HEK293 (cell line): ENCODE measurements around the gene SAP25.
A peak's percentile ranks its signal among the peaks of the same experiment; 100 is the strongest.

Experiments
- ZFP3 ChIP-seq: fragments of 450-650 bp; formaldehyde crosslinking; IDR thresholded peaks from 2 replicates; pipeline ENCODE4 v1.5.1; 2016; ENCODE audit warnings: low read depth, missing biosample characterization, missing genetic modification characterization
- ZNF175 ChIP-seq: fragments of 450-650 bp; formaldehyde crosslinking; IDR thresholded peaks from 2 replicates; pipeline ENCODE4 v1.5.1; 2016; ENCODE audit warnings: missing biosample characterization, missing genetic modification characterization
- ZNF23 ChIP-seq: fragments of 450-650 bp; formaldehyde crosslinking; IDR thresholded peaks from 2 replicates; pipeline ENCODE4 v1.5.1; 2016; ENCODE audit warnings: missing biosample characterization, missing genetic modification characterization, borderline replicate concordance
- ZNF324 ChIP-seq: fragments of 450-650 bp; formaldehyde crosslinking; IDR thresholded peaks from 2 replicates; pipeline ENCODE4 v1.5.1; 2016; ENCODE audit warnings: missing biosample characterization, missing genetic modification characterization
- ZNF785 ChIP-seq: fragments of 450-650 bp; formaldehyde crosslinking; IDR thresholded peaks from 2 replicates; pipeline ENCODE4 v1.5.1; 2016; ENCODE audit warnings: missing biosample characterization, missing genetic modification characterization
- TF ChIP-seq, protein P1 (sequence below): fragments of 450-650 bp; formaldehyde crosslinking; IDR thresholded peaks from 2 replicates; pipeline ENCODE4 v1.5.1; 2016; ENCODE audit warnings: missing biosample characterization, missing genetic modification characterization
- TF ChIP-seq, protein P2 (sequence below): fragments of 450-650 bp; formaldehyde crosslinking; IDR thresholded peaks from 2 replicates; pipeline ENCODE4 v1.5.1; 2016; ENCODE audit warnings: missing biosample characterization, missing genetic modification characterization
- TF ChIP-seq, protein P3 (sequence below): fragments of 450-650 bp; formaldehyde crosslinking; IDR thresholded peaks from 2 replicates; pipeline ENCODE4 v1.5.1; 2016; ENCODE audit warnings: missing biosample characterization, missing genetic modification characterization
- TF ChIP-seq, protein P4 (sequence below): fragments of 450-650 bp; formaldehyde crosslinking; IDR thresholded peaks from 2 replicates; pipeline ENCODE4 v1.5.1; 2016; ENCODE audit warnings: missing biosample characterization, missing genetic modification characterization

DNA sequence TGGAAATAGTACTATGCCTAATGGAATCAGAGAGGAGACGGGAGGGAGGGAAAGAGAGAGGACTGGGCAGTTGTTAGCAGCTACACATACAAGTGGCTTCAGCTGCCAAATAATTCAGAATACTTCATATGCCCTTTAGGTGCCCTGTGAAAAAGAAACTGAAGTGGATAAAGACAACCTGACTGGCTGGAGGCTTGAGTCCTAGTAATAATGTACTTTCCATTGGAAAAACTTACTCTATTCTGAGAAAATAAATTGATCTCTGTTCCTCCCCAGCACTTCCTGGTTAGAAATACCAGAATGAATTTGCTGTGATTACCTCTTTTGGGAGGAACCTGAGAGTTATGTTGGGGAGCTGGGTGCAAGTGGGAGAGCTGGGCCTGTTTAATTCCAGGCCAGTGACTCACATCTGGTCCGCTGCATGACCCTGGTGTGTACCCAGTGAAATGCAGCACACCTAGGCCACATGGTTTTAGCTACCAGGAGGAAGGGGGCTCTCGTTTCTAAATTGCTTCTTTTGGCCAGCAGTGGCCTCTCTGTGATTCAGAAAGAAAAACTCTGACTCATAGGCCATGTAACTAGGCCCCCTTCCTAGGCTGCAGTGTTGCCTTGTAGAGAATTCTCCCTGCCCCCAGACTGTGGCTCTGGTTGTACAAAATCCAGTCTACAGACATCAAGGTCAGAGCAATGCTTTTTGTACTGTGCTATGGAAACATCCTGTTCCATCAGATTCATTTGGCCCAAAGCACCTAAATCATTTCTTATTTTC lies 28.2 kb downstream of the SAP25 start:
- no peak for TF ChIP-seq ZNF23 (tag by site-specific recombination)
- no peak for TF ChIP-seq ZNF175 (tag by site-specific recombination)
- TF ChIP-seq, protein P1, sequence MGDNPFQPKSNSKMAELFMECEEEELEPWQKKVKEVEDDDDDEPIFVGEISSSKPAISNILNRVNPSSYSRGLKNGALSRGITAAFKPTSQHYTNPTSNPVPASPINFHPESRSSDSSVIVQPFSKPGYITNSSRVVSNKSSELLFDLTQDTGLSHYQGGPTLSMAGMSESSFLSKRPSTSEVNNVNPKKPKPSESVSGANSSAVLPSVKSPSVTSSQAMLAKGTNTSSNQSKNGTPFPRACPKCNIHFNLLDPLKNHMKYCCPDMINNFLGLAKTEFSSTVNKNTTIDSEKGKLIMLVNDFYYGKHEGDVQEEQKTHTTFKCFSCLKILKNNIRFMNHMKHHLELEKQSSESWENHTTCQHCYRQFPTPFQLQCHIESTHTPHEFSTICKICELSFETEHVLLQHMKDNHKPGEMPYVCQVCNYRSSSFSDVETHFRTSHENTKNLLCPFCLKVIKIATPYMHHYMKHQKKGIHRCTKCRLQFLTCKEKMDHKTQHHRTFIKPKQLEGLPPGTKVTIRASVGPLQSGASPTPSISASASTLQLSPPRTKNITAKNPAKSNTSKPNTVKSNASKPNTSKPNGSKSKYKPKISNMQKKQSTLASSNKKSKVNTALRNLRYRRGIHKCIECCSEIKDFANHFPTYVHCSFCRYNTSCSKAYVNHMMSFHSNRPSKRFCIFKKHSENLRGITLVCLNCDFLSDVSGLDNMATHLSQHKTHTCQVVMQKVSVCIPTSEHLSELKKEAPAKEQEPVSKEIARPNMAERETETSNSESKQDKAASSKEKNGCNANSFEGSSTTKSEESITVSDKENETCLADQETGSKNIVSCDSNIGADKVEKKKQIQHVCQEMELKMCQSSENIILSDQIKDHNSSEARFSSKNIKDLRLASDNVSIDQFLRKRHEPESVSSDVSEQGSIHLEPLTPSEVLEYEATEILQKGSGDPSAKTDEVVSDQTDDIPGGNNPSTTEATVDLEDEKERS: no peak
- TF ChIP-seq, protein P2, sequence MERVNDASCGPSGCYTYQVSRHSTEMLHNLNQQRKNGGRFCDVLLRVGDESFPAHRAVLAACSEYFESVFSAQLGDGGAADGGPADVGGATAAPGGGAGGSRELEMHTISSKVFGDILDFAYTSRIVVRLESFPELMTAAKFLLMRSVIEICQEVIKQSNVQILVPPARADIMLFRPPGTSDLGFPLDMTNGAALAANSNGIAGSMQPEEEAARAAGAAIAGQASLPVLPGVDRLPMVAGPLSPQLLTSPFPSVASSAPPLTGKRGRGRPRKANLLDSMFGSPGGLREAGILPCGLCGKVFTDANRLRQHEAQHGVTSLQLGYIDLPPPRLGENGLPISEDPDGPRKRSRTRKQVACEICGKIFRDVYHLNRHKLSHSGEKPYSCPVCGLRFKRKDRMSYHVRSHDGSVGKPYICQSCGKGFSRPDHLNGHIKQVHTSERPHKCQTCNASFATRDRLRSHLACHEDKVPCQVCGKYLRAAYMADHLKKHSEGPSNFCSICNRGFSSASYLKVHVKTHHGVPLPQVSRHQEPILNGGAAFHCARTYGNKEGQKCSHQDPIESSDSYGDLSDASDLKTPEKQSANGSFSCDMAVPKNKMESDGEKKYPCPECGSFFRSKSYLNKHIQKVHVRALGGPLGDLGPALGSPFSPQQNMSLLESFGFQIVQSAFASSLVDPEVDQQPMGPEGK (tag by site-specific recombination): peak; percentile 86
- TF ChIP-seq, protein P3, sequence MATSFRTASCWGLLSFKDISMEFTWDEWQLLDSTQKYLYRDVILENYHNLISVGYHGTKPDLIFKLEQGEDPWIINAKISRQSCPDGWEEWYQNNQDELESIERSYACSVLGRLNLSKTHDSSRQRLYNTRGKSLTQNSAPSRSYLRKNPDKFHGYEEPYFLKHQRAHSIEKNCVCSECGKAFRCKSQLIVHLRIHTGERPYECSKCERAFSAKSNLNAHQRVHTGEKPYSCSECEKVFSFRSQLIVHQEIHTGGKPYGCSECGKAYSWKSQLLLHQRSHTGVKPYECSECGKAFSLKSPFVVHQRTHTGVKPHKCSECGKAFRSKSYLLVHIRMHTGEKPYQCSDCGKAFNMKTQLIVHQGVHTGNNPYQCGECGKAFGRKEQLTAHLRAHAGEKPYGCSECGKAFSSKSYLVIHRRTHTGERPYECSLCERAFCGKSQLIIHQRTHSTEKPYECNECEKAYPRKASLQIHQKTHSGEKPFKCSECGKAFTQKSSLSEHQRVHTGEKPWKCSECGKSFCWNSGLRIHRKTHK: no peak
- no peak for TF ChIP-seq ZNF324 (tag by site-specific recombination)
- TF ChIP-seq ZFP3 (tag by site-specific recombination): no peak
- TF ChIP-seq, protein P4, sequence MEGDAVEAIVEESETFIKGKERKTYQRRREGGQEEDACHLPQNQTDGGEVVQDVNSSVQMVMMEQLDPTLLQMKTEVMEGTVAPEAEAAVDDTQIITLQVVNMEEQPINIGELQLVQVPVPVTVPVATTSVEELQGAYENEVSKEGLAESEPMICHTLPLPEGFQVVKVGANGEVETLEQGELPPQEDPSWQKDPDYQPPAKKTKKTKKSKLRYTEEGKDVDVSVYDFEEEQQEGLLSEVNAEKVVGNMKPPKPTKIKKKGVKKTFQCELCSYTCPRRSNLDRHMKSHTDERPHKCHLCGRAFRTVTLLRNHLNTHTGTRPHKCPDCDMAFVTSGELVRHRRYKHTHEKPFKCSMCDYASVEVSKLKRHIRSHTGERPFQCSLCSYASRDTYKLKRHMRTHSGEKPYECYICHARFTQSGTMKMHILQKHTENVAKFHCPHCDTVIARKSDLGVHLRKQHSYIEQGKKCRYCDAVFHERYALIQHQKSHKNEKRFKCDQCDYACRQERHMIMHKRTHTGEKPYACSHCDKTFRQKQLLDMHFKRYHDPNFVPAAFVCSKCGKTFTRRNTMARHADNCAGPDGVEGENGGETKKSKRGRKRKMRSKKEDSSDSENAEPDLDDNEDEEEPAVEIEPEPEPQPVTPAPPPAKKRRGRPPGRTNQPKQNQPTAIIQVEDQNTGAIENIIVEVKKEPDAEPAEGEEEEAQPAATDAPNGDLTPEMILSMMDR (tag by site-specific recombination): peak; percentile 50; the same call in 1 of the 2 replicates
- no peak for TF ChIP-seq ZNF785 (tag by site-specific recombination)
